Measurements from ENCODE around the gene SLC7A8. TPM values are rescaled to one million over a fixed set of nuclear protein-coding genes. Genes with fewer than 3 reads are reported as not detected.
A peak's percentile ranks its signal among the peaks of the same experiment; 100 is the strongest.

Gene SLC7A8
- total RNA-seq, 1 donor from 2014 or later: 56.5 TPM

- Mint-ChIP-seq H3K27me3 (ENCODE audit: insufficient read depth, low read depth) (peaks cover 6% of the 10 kb centered on the region), H3K36me3 (no peaks in the 10 kb centered on the region), H3K9me3 (no peaks in the 10 kb centered on the region), H3K4me1 (peaks cover 49% of the 10 kb centered on the region), H3K27ac (peak within 1 kb of the TSS; percentile 50), H3K4me3 (peak within 1 kb of the TSS; percentile 52)
- Histone ChIP-seq H2AFZ (replicated peaks) (peak within 1 kb of the TSS; percentile 99), H3K27me3 (no peaks in the 10 kb centered on the region), H3K9me3 (ENCODE audit: low read depth) (no peaks in the 10 kb centered on the region), H3K4me3 (no peak within 1 kb of the TSS), H4K20me1 (ENCODE audit: low read depth) (no peaks in the 10 kb centered on the region), H3K4me1 (peaks cover 18% of the 10 kb centered on the region), H3K79me2 (ENCODE audit: low read depth) (no peaks in the 10 kb centered on the region), H3K27ac (peak within 1 kb of the TSS; percentile 29), H3F3A (ENCODE audit: low read depth) (peaks cover 13% of the 10 kb centered on the region), H3K9ac (no peak within 1 kb of the TSS), H3K4me2 (no peak within 1 kb of the TSS), H3K36me3 (no peaks in the 10 kb centered on the region)
- TF ChIP-seq EZH2phosphoT487 (IDR thresholded peaks at IDR 0.05) (no peak), CTCF (IDR thresholded peaks at IDR 0.05) (no peak), EZH2 (IDR thresholded peaks at IDR 0.05) (no peak)
- DNase-seq (ENCODE audit: low spot score): no peak
Observed at GRCh38 chr14:23118506-23119362, 64.7 kb downstream of the SLC7A8 start, which contains the start of gene CEBPE. Gene CEBPE (minus strand): TSS chr14:23119255. CDS start chr14:23119091, 164 bp downstream.

- Histone ChIP-seq H3K4me3 (no peak overlapping the region), H3F3A (ENCODE audit: low read depth) (peaks cover 12% of the 10 kb centered on the region), H4K20me1 (ENCODE audit: low read depth) (no peaks in the 10 kb centered on the region), H3K4me2 (no peak overlapping the region), H3K9ac (no peak overlapping the region), H3K9me3 (ENCODE audit: low read depth) (no peaks in the 10 kb centered on the region), H3K36me3 (no peaks in the 10 kb centered on the region), H2AFZ (replicated peaks) (no peak overlapping the region), H3K27ac (no peak overlapping the region), H3K79me2 (ENCODE audit: low read depth) (no peaks in the 10 kb centered on the region), H3K4me1 (peaks cover 27% of the 10 kb centered on the region), H3K27me3 (no peaks in the 10 kb centered on the region)
- H3K27ac Mint-ChIP-seq: peak overlapping the region; percentile 30
- TF ChIP-seq CTCF (IDR thresholded peaks at IDR 0.05): no peak
- no peak for TF ChIP-seq EZH2 (IDR thresholded peaks at IDR 0.05)
- no peaks in the 10 kb centered on the region for H3K36me3 Mint-ChIP-seq
- peaks cover 6% of the 10 kb centered on the region for H3K27me3 Mint-ChIP-seq (ENCODE audit: insufficient read depth, low read depth)
- no peaks in the 10 kb centered on the region for H3K9me3 Mint-ChIP-seq
- no peak overlapping the region for H3K4me3 Mint-ChIP-seq
- no peak for DNase-seq (ENCODE audit: low spot score)
- H3K4me1 Mint-ChIP-seq: peaks cover 44% of the 10 kb centered on the region
Observed at GRCh38 chr14:23117371-23118020, 66.0 kb downstream of the SLC7A8 start.

GRCh38 chr14:23115918-23116317 lies 67.5 kb downstream of the SLC7A8 start:
- Mint-ChIP-seq H3K4me1 (peaks cover 29% of the 10 kb centered on the region), H3K9me3 (no peaks in the 10 kb centered on the region), H3K27me3 (ENCODE audit: insufficient read depth, low read depth) (peaks cover 6% of the 10 kb centered on the region), H3K4me3 (no peak overlapping the region), H3K27ac (no peak overlapping the region), H3K36me3 (no peaks in the 10 kb centered on the region)
- H3K27ac ChIP-seq: no peak overlapping the region
- no peaks in the 10 kb centered on the region for H3K79me2 ChIP-seq (ENCODE audit: low read depth)
- no peak for DNase-seq (ENCODE audit: low spot score)
- H3K4me3 ChIP-seq: no peak overlapping the region
- no peak overlapping the region for H3K9ac ChIP-seq
- no peak overlapping the region for H3K4me2 ChIP-seq
- peaks cover 6% of the 10 kb centered on the region for H3F3A ChIP-seq (ENCODE audit: low read depth)
- peaks cover 25% of the 10 kb centered on the region for H3K4me1 ChIP-seq
- no peaks in the 10 kb centered on the region for H3K36me3 ChIP-seq
- TF ChIP-seq EZH2phosphoT487 (IDR thresholded peaks at IDR 0.05): no peak
- TF ChIP-seq CTCF (IDR thresholded peaks at IDR 0.05): no peak
- no peak for TF ChIP-seq EZH2 (IDR thresholded peaks at IDR 0.05)
- no peaks in the 10 kb centered on the region for H4K20me1 ChIP-seq (ENCODE audit: low read depth)
- no peak overlapping the region for H2AFZ ChIP-seq (replicated peaks)
- no peaks in the 10 kb centered on the region for H3K9me3 ChIP-seq (ENCODE audit: low read depth)
- peaks cover 10% of the 10 kb centered on the region for H3K27me3 ChIP-seq

Data from neural progenitor cell (in vitro differentiated cells).